ENCODE results near the gene HECTD2.

Gene HECTD2

DNA sequence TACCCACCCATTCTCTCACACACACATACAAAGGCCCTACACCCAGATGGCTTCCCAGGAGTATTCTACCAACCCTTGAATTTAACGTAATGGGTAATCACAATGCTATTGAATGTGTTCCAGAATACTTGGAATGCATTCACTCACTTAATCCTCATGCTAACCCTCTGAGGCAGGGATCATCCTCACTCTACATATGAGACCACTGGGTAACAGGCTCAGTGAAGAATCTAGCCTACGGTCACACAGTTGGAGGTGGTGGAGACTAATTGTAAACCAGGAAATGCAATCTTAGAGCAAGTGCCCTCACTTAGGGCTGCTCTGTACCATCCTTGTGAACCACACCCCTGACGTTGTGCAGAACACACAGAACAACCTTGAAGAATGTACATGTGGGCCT, 135.2 kb downstream of the HECTD2 start:
- Histone ChIP-seq H3K27me3 (ENCODE audit: control insufficient read depth, insufficient read depth, low read length) (no peaks in the 10 kb centered on the region), H3K4me2 (ENCODE audit: low read length) (no peak overlapping the region), H3K79me2 (no peaks in the 10 kb centered on the region), H3K27ac (no peak overlapping the region), H2AFZ (no peak overlapping the region), H3K9me3 (ENCODE audit: control insufficient read depth, low read length) (no peaks in the 10 kb centered on the region), H3K4me1 (no peaks in the 10 kb centered on the region), H3K9ac (no peak overlapping the region), H3K4me3 (ENCODE audit: low read depth, low read length) (no peak overlapping the region), H3K36me3 (ENCODE audit: control insufficient read depth, insufficient read depth, low read length) (no peaks in the 10 kb centered on the region)
- TF ChIP-seq, protein P1, sequence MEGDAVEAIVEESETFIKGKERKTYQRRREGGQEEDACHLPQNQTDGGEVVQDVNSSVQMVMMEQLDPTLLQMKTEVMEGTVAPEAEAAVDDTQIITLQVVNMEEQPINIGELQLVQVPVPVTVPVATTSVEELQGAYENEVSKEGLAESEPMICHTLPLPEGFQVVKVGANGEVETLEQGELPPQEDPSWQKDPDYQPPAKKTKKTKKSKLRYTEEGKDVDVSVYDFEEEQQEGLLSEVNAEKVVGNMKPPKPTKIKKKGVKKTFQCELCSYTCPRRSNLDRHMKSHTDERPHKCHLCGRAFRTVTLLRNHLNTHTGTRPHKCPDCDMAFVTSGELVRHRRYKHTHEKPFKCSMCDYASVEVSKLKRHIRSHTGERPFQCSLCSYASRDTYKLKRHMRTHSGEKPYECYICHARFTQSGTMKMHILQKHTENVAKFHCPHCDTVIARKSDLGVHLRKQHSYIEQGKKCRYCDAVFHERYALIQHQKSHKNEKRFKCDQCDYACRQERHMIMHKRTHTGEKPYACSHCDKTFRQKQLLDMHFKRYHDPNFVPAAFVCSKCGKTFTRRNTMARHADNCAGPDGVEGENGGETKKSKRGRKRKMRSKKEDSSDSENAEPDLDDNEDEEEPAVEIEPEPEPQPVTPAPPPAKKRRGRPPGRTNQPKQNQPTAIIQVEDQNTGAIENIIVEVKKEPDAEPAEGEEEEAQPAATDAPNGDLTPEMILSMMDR (IDR thresholded peaks at IDR 0.05) = no peak

DNA sequence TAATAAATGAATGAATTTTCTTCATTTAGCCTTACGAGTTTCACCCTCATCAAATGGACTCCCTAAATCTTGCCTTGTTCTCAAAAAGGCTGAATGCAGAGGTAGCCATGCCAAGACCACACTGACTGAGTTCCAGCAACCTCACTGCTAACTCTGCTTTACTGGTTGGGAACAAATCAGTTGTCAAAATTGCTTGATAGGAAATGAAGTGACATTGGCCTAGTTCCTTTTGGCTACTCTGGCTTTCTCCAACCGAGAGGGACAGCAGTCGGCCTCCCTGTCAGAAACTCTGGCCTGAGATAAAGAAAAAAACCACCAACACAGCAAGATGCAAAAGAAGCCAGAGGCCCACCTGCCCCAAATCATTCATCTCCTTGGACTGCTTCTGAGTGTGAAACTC, 135.7 kb downstream of the HECTD2 start:
- Histone ChIP-seq H2AFZ (no peak overlapping the region), H3K36me3 (ENCODE audit: control insufficient read depth, insufficient read depth, low read length) (no peaks in the 10 kb centered on the region), H3K27me3 (ENCODE audit: control insufficient read depth, insufficient read depth, low read length) (no peaks in the 10 kb centered on the region), H3K79me2 (no peaks in the 10 kb centered on the region), H3K9ac (no peak overlapping the region), H3K4me3 (ENCODE audit: low read depth, low read length) (no peak overlapping the region), H3K4me1 (no peaks in the 10 kb centered on the region), H3K4me2 (ENCODE audit: low read length) (no peak overlapping the region), H3K9me3 (ENCODE audit: control insufficient read depth, low read length) (no peaks in the 10 kb centered on the region), H3K27ac (no peak overlapping the region)
- TF ChIP-seq, protein P1 (IDR thresholded peaks at IDR 0.05) = no peak

- Histone ChIP-seq H3K79me2 (no peaks in the 10 kb centered on the region), H3K4me3 (ENCODE audit: low read depth, low read length) (no peak overlapping the region), H3K9ac (no peak overlapping the region), H3K9me3 (ENCODE audit: control insufficient read depth, low read length) (no peaks in the 10 kb centered on the region), H3K4me2 (ENCODE audit: low read length) (no peak overlapping the region), H3K36me3 (ENCODE audit: control insufficient read depth, insufficient read depth, low read length) (no peaks in the 10 kb centered on the region), H3K27ac (no peak overlapping the region), H2AFZ (no peak overlapping the region), H3K4me1 (no peaks in the 10 kb centered on the region), H3K27me3 (ENCODE audit: control insufficient read depth, insufficient read depth, low read length) (no peaks in the 10 kb centered on the region)
- TF ChIP-seq, protein P1 (IDR thresholded peaks at IDR 0.05) = no peak
These were observed 139.1 kb downstream of the HECTD2 start for GRCh38 chr10:91549262-91549661.

- H2AFZ ChIP-seq = no peak overlapping the region
- no peak overlapping the region for H3K9ac ChIP-seq
- no peaks in the 10 kb centered on the region for H3K27me3 ChIP-seq (ENCODE audit: control insufficient read depth, insufficient read depth, low read length)
- H3K4me2 ChIP-seq (ENCODE audit: low read length) = no peak overlapping the region
- TF ChIP-seq, protein P1 (IDR thresholded peaks at IDR 0.05) = no peak
- no peaks in the 10 kb centered on the region for H3K9me3 ChIP-seq (ENCODE audit: control insufficient read depth, low read length)
- no peaks in the 10 kb centered on the region for H3K36me3 ChIP-seq (ENCODE audit: control insufficient read depth, insufficient read depth, low read length)
- no peak overlapping the region for H3K27ac ChIP-seq
- no peak overlapping the region for H3K4me3 ChIP-seq (ENCODE audit: low read depth, low read length)
- no peaks in the 10 kb centered on the region for H3K4me1 ChIP-seq
- no peaks in the 10 kb centered on the region for H3K79me2 ChIP-seq
These were observed 139.9 kb downstream of the HECTD2 start for GRCh38 chr10:91550021-91550420.

DNA sequence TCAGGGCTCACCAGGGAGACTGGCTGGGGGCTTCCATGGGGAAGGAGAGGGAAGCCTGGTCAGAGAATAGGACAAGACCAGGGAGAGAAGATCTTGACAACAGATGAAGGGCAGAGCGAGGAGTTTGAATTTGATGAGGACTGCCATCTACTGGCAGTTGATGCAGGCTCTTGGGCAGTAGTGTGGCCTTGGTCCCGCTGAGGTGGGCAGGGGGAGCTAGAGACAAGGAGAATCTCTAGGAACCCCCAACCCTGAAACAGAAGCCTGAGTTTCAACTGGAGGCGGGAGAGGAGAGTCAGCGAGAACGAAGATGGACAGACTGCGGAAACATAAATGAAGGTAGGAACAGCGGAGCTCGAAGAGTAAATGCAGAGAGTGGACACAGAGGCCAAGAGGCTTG, 141.7 kb downstream of the HECTD2 start:
- Histone ChIP-seq H3K4me3 (ENCODE audit: low read depth, low read length) (no peak overlapping the region), H3K9ac (no peak overlapping the region), H3K27ac (no peak overlapping the region)

More for the DNA sequence above, 141.7 kb downstream of the HECTD2 start:
- no peak overlapping the region for H3K4me2 ChIP-seq (ENCODE audit: low read length)
- no peaks in the 10 kb centered on the region for H3K36me3 ChIP-seq (ENCODE audit: control insufficient read depth, insufficient read depth, low read length)
- TF ChIP-seq, protein P1 (IDR thresholded peaks at IDR 0.05) = peak; percentile 18
- no peaks in the 10 kb centered on the region for H3K9me3 ChIP-seq (ENCODE audit: control insufficient read depth, low read length)
- no peaks in the 10 kb centered on the region for H3K4me1 ChIP-seq
- no peak overlapping the region for H2AFZ ChIP-seq
- no peaks in the 10 kb centered on the region for H3K79me2 ChIP-seq
- H3K27me3 ChIP-seq (ENCODE audit: control insufficient read depth, insufficient read depth, low read length) = no peaks in the 10 kb centered on the region

Measured in parathyroid adenoma (tissue), 2 donors.